Spinal cord (tissue), 10 donors: ENCODE measurements around the gene PEX11G. TPM values are rescaled to one million over a fixed set of nuclear protein-coding genes. Genes with fewer than 3 reads are reported as not detected.

Experiments
- DNase-seq, 6 donors: peaks; one replicate each; pipeline versions ENCODE4 v3.0.0 to v3.0.0-alpha.2; 2013 to 2015; ENCODE audit warnings: low spot score in 6 of 6, low read depth in 4 of 6
- H3K27ac ChIP-seq: one replicate; pipeline ENCODE4 v1.5.1; 2013; ENCODE audit warnings: low read depth, low read length, control low read depth
- H3K27me3 ChIP-seq: one replicate; pipeline ENCODE4 v1.6.1; 2013; ENCODE audit warnings: low read length; ENCODE audit not compliant: control insufficient read depth, insufficient read depth
- H3K36me3 ChIP-seq: one replicate; pipeline ENCODE4 v1.6.1; 2013; ENCODE audit warnings: low read length; ENCODE audit not compliant: control insufficient read depth, insufficient read depth
- H3K4me1 ChIP-seq: one replicate; pipeline ENCODE4 v1.6.1; 2013; ENCODE audit warnings: low read length; ENCODE audit not compliant: control insufficient read depth, insufficient read depth
- H3K4me3 ChIP-seq: one replicate; pipeline ENCODE4 v1.5.1; 2013; ENCODE audit warnings: low read depth, low read length, control low read depth
- H3K9me3 ChIP-seq: one replicate; pipeline ENCODE4 v1.6.1; 2013; ENCODE audit warnings: low read length; ENCODE audit not compliant: control insufficient read depth, insufficient read depth
- WGBS: methylation state at CpG from one replicate; pipeline ENCODE4 v1.1.5; 2013; ENCODE audit warnings: missing lambda C conversion rate; ENCODE audit not compliant: insufficient coverage; 5-methylcytosine and 5-hydroxymethylcytosine counted together
- long read RNA-seq, 4 donors: transcript quantifications; one replicate each; lab custom pipeline, GENCODE V29; 2026
- polyA plus RNA-seq, 2 donors: library from polyadenylated mRNA; unstranded; fragments of 120-200 nt; gene quantifications; one replicate each; pipeline ENCODE4 v1.2.1, GENCODE V29; 2013; ENCODE audit not compliant: insufficient read length in 2 of 2
- total RNA-seq, 2 donors: library from RNA; depleted of rRNA in 1 of 2; stranded (reverse); fragments of 120-200 nt in 1 of 2; fragments of >200 nt in 1 of 2; gene quantifications; one replicate each; pipeline versions ENCODE4 v1.2.3 to v1.2.4, GENCODE V29; 2013 to 2014
- donor health status: healthy.

The PEX11G gene
- 1 to 10 TPM; 1.7 to 6.0 TPM for total RNA-seq
- polyA plus RNA-seq = 1 to 10 TPM; 3.8 to 5.1 TPM
- long read RNA-seq, donor 1, transcript PEX11G-201 (5 exons, 1,062 nt) = major isoform, 5 of 5 reads
- long read RNA-seq, donor 1, partial matches to known transcripts = 0 of 5 reads
- long read RNA-seq, donor 1, other reads (novel, unspliced or antisense) = 0 of 5 reads
- long read RNA-seq, donor 2 = 0 reads
- long read RNA-seq, donor 3, partial matches to known transcripts = 0 of 1 reads
- long read RNA-seq, donor 3, other reads (novel, unspliced or antisense) = 0 of 1 reads
- long read RNA-seq, donor 4, transcript PEX11G-201 (5 exons, 1,062 nt) = major isoform, 6 of 6 reads
- long read RNA-seq, donor 4, partial matches to known transcripts = 0 of 6 reads
- long read RNA-seq, donor 4, other reads (novel, unspliced or antisense) = 0 of 6 reads

DNA sequence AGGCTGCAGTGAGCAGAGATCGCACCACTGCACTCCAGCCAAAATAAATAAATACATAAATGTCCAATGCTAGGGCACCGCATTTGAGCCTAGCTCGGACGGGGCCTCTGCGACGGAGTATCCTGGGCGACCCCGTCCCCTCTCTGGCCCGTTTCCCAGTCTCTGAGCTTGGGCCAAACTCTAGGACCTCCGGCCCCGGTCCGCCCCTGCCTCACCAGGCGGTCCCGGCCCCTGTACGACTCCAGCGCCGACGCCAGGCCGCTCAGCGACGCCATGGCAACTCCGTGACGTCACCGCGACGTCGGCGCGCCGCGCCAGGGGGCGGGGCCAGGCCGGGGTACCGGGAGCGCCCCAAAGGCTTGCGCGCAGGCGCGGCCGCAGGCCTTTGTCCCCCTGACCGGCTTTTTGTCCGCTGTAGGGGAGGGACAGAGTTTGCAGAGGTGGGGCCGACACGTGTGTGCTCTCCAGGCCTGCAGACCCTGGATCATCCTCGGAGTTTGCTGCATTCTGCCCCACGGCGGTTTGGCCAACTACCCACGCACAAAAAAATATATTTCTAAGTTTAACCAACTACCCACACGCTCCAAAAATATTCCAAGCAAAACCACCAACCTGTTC is at the start of gene PEX11G:
Gene PEX11G (minus strand): TSS at position 300 of the 618 bp plus-strand sequence. CDS start 25 bp downstream, at position 275.
- Histone ChIP-seq H3K27ac (peak within 1 kb of the TSS; percentile 90), H3K36me3 (no peaks in the 10 kb centered on the region), H3K27me3 (no peaks in the 10 kb centered on the region), H3K9me3 (no peaks in the 10 kb centered on the region), H3K4me1 (peaks cover 19% of the 10 kb centered on the region), H3K4me3 (peak within 1 kb of the TSS; percentile 54)
- peak; percentile 83 to 97 (median 86) for DNase-seq
- under 1% methylated on average over 46 of the region's 49 CpGs for WGBS

GRCh38 chr19:7535998-7536695 is 47.3 kb upstream of the PEX11G start:
- Histone ChIP-seq H3K27me3 (no peaks in the 10 kb centered on the region), H3K4me1 (peaks cover 26% of the 10 kb centered on the region), H3K36me3 (peaks cover 50% of the 10 kb centered on the region), H3K9me3 (no peaks in the 10 kb centered on the region), H3K27ac (peak overlapping the region; percentile 98), H3K4me3 (peak overlapping the region; percentile 83)
- no peak for DNase-seq
- 41% methylated on average over 16 of the region's 30 CpGs for WGBS

DNA sequence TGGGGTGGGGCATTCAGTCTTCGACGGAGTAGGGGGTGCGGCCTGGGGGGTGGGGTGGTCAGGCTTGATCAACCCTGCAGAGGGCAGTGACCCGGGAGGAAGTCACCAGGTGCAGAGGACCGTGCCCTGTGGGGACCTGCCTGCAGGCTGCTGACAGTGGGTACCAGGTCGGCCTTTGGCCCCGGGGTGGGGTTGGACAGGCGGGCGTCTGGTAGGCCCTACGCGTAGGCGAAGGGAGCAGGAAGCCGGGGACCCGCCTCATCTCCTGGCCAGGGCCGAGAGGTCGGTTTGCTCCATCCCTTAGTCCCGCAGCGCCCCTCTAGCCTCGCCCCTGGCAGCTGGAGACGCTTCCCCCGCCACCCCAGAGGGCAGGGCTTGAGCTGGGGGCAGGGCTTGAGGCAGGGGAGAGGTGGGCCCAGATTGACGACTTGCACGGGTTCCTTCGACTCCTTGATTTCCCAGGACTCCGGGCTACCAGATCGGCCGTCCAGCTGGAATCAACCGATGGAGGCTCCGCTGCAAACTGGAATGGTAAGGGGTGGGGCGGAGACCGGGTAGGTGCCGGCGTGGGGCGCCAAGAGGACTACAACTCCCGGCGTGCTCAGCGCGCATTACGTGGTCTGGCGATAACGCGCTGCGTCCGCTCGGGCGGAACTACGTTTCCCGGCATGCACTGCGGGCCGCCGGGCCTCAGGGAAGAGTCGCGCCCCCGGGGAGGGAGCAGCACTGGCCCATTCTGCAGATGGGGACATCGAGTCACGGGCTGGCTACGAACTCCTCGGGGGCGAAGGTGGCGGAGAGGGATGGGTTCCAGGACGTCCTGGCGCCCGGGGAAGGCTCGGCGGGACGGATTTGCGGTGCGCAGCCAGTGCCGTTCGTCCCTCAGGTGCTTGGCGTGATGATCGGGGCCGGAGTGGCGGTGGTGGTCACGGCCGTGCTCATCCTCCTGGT is 46.5 kb upstream of the PEX11G start, which contains the start of gene PNPLA6:
Gene PNPLA6 (plus strand): TSS at position 671 of the 951 bp plus-strand sequence. CDS start 72 bp downstream, at position 743.
- Histone ChIP-seq H3K4me3 (peak within 1 kb of the TSS; percentile 83), H3K9me3 (no peaks in the 10 kb centered on the region), H3K36me3 (peaks cover 47% of the 10 kb centered on the region), H3K4me1 (peaks cover 26% of the 10 kb centered on the region), H3K27me3 (no peaks in the 10 kb centered on the region), H3K27ac (peak within 1 kb of the TSS; percentile 98)
- WGBS = under 1% methylated on average over 76 of the region's 76 CpGs
- DNase-seq = peak in 5 of 6 donors; percentile 93 to 98 (median 93)

DNA sequence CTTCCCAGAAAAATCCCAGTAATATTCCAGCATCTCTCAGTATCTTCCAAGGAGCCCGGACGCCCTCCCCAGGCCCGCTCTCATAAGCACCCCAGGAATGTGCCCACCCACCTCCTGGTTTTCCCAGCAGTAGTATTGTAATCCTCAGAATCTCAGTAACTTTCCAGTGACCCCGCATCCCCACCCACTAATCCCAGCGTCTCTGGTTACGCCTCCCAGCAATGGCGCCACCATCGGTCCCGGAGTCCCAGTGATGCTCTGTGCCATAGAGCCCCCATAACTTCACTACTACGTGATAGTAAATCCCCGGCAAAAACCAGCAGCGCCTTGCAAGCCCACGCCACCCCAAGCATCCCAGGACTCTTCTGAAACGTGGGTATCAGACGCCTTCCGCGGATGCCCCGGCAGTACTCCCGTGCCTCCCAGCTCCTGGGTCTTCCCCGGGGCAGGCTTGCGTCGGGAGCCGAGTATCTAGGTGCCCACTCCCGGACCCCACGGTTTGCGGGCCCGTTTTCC is 45.8 kb upstream of the PEX11G start:
- peaks cover 26% of the 10 kb centered on the region for H3K4me1 ChIP-seq
- H3K9me3 ChIP-seq = no peaks in the 10 kb centered on the region
- peak overlapping the region; percentile 83 for H3K4me3 ChIP-seq
- H3K27me3 ChIP-seq = no peaks in the 10 kb centered on the region
- WGBS = 0% methylated on average over 27 of the region's 27 CpGs
- peak overlapping the region; percentile 98 for H3K27ac ChIP-seq
- H3K36me3 ChIP-seq = peaks cover 47% of the 10 kb centered on the region
- peak in 2 of 6 donors; percentile 87 to 90 for DNase-seq

GRCh38 chr19:7533925-7534480 is 45.2 kb upstream of the PEX11G start:
- under 1% methylated on average over 35 of the region's 41 CpGs for WGBS
- no peaks in the 10 kb centered on the region for H3K9me3 ChIP-seq
- peak overlapping the region; percentile 83 for H3K4me3 ChIP-seq
- no peaks in the 10 kb centered on the region for H3K27me3 ChIP-seq
- peaks cover 26% of the 10 kb centered on the region for H3K4me1 ChIP-seq
- DNase-seq = peak in 3 of 6 donors; percentile 87 to 98 (median 97)
- peaks cover 47% of the 10 kb centered on the region for H3K36me3 ChIP-seq
- H3K27ac ChIP-seq = peak overlapping the region; percentile 98

DNA sequence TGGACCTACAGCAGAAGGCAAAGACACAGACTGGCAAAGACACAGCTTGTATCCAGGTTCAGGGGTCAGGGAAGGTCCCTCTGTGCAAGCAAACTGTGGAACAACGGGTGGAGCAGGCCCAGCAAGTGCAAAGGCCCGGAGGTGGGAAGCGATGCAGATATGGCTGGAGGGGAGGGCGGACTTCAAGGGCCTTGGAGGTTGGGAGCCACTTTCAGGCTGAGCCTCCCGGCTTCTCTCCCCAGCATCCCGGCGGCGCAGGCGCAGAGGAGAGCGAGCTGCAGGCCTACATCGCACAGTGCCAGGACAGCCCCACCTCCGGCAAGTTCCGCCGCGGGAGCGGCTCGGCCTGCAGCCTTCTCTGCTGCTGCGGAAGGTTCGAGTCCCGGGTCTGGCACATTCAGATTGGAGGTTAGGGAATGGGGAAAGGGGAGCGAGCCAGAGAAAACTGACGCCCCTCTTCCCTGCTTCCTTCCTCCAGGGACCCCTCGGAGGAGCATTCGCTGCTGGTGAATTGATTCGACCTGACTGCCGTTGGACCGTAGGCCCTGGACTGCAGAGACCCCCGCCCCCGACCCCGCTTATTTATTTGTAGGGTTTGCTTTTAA is 44.5 kb upstream of the PEX11G start:
- Histone ChIP-seq H3K27me3 (no peaks in the 10 kb centered on the region), H3K27ac (peak overlapping the region; percentile 98), H3K4me1 (peaks cover 26% of the 10 kb centered on the region), H3K4me3 (peak overlapping the region; percentile 83), H3K36me3 (peaks cover 47% of the 10 kb centered on the region), H3K9me3 (no peaks in the 10 kb centered on the region)
- peak in 2 of 6 donors; percentile 75 to 84 for DNase-seq
- 18% methylated on average over 27 of the region's 30 CpGs for WGBS

DNA sequence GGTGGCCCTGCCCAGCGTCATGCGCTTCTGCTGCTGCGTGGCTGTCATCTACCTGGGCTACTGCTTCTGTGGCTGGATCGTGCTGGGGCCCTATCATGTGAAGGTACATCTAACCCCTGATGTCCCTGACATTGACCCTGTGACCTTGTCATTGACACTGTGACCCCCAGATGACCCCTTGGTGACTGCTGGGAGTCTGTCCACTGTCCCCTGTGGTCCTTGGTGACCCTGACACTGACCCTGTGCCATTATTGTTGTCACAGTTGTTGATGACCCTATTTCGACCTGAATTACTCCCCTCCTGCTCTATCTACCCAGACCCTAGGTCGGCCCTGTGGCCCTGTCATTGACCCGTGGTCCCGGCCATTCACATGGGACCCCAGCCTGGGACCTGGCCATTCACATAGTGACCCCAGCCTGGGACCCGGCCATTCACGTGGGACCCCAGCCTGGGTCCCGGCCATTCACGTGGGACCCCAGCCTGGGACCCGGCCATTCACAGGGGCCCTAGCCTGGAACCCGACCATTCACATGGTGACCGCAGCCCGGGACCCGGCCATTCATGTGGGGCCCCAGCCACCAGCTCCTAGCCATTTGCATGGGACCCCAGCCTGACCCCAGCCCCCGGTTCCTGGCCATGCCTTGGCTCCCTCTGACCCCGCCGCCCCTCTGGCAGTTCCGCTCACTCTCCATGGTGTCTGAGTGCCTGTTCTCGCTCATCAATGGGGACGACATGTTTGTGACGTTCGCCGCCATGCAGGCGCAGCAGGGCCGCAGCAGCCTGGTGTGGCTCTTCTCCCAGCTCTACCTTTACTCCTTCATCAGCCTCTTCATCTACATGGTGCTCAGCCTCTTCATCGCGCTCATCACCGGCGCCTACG is 41.0 kb upstream of the PEX11G start:
- 93% methylated on average over 33 of the region's 33 CpGs for WGBS
- H3K4me1 ChIP-seq = peaks cover 15% of the 10 kb centered on the region
- H3K9me3 ChIP-seq = no peaks in the 10 kb centered on the region
- DNase-seq = no peak
- peaks cover 61% of the 10 kb centered on the region for H3K36me3 ChIP-seq
- H3K27ac ChIP-seq = no peak overlapping the region
- no peaks in the 10 kb centered on the region for H3K27me3 ChIP-seq
- no peak overlapping the region for H3K4me3 ChIP-seq

DNA sequence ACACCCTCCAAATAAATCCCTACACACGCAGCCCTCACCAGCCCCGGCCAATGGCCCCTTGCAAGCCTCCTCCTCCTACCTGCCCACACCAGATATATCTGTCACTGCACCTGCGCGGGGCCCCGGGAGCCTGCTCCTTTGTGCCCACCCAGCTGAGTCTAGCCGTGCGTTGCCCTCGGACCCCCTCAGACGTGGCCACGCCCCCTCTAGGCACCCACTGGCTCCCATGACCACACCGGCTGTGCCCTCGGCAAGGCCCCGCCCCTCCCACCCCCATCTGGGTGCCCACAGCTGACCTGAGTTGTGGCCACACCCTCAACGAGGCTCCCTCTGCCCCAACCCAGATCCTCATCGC is 40.4 kb upstream of the PEX11G start:
- DNase-seq = no peak
- 83% methylated on average over 14 of the region's 15 CpGs for WGBS
- Histone ChIP-seq H3K36me3 (peaks cover 65% of the 10 kb centered on the region), H3K27ac (no peak overlapping the region), H3K4me3 (no peak overlapping the region), H3K4me1 (peaks cover 9% of the 10 kb centered on the region), H3K9me3 (no peaks in the 10 kb centered on the region), H3K27me3 (no peaks in the 10 kb centered on the region)
